Stimulated activated CD8-positive, alpha-beta memory T cell treated with anti-CD3 and anti-CD28 coated beads, Interleukin-7, amount 100 ng/mL, for 24 hours (primary cell): ENCODE results near the gene FLVCR1.
"Not testable (repeated sequence)": the region's sequence is repeated elsewhere in the genome, so short reads cannot be mapped to it uniquely, and the experiment has no call there.

Experiments used
- DNase-seq: peaks from one replicate; pipeline ENCODE4 v3.0.0-alpha.2; 2020; ENCODE audit warnings: low read depth

FLVCR1 gene

GRCh38 chr1:212860713-212861581, 2.9 kb downstream of the FLVCR1 start:
- DNase-seq: no peak

DNA sequence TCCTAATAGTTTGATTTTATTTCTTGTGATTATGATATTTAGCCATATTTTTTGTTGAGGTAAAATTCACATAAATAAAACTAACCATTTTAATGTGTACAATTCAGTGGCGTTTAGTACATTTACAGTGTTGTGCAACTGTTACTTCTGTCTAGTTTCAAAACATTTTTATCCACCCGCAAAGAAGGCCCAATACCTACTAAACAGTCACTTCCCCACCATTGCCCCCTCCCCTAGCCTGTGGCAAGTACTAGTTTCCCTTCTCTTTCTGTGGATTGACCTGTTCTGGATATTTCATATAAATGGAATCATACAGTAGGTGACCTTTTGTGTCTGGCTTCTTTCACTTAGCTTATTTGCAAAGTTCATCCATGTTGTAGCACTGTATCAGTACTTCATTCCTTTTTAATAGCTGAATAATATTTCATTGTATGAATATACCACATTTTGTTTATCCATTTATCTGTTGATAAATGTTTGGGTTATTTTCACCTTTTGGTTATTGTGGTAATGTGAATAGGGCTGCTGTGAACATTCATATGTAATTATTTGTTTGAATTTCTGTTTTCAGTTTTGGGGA, 4.1 kb downstream of the FLVCR1 start:
- DNase-seq: no peak

DNA sequence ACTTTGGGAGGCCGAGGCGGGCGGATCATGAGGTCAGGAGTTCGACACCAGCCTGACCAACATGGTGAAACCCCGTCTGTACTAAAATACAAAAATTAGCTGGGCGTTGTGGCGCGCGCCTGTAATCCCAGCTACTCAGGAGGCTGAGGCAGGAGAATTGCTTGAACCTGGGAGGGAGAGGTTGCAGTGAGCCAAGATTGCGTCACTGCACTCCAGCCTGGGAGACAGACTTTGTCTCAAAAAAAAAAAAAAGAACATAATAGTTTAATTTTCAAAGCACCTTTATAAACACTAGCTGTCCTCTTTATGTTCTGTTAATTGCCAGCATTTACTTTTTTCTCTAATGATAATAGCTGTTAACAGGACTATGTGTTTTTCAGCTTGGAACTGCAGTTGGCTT, 5.3 kb downstream of the FLVCR1 start:
- not testable (repeated sequence) for DNase-seq

DNA sequence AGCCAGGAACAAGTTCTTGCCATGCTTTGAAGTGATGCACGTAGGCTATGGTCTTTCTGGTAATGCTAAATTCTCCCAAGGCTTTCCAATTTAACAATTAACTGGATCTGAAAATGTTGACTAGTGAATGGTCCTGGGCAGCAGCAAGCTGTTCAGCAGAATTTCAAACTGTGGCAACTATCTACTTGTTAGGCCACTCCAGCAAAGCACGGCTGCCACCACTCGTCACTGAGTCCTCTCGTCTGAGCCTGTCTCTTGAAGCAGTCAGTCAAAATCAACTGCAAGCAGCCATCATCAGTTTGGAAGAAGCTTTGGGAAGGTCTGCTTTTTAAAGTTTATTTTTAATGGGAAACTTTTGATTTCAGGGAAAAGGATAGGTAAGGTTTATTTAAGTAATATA, 6.1 kb downstream of the FLVCR1 start:
- no peak for DNase-seq

DNA sequence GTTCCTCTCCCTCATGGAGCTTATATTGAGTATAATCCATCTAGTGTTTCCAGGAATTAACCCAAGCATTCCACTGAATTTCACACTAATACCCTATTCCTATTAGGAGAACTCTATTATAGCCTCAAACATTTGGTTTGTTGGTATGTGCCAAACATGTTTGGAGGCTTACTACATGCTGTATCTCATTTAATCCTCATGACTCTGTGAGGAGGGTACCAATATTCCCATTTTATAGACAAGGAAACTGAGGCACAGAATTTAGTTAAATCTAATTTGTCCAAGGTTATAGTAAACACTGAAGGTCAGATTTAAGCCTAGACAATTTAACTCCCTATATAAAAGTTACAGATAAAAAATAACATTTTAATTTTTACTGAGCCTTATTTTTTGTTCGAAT, 9.1 kb downstream of the FLVCR1 start:
- DNase-seq: no peak

DNA sequence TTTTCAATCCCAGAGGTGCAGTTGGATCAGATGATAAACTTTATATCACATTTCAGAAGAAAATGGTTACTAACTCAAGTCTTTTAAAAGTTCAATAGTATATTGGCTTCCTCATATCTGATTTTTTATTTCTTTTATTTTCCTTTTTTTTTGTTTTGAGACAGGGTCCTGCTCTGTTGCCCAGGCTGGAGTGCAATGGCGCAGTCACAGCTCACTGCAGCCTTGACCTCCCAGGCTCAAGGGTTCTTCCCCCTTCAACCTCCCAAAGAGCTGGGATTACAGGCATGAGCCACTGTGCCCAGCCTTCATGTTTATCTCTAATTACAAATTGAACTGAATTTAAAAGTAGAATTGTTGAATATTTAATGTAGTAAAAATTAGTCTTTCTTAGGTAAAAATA, 13.9 kb downstream of the FLVCR1 start:
- no peak for DNase-seq

GRCh38 chr1:212873518-212873917, 15.4 kb downstream of the FLVCR1 start:
- DNase-seq: no peak

GRCh38 chr1:212878418-212878817, 20.3 kb downstream of the FLVCR1 start:
- DNase-seq: no peak

DNA sequence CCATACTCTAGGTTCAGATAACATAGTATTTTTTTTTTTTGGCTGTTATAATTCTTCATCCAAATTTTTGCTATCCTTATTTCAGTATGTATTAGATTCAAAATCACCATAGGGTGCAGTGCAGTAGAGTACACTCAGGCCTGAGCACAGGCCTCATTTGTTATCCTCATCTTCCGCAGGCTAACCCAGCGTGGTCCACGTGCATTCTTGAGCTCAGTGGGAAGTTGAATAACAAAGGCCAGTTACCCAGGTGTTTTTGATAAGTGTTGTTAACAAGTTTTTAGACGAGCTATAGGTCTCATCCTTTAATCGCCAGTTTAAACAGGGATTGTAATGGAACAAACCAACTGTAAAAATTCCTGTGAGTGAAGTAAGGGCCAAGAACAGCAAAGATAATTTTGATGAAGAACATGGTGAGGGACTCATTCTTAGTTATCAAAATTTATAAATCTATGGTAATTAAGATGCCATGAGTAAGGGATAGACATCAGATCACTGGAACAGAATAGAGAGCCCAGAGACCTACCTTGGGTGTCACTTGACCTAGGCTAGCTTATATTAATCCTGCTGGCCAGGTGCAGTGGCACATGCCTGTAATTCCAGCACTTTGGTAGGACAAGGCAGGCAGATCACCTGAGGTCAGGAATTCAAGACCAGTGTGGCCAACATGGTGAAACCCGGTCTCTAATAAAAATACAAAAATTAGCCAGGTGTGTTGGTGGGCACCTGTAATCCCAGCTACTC, 22.0 kb downstream of the FLVCR1 start:
- DNase-seq: no peak

- DNase-seq: no peak
Measured at GRCh38 chr1:212884592-212884991, 26.5 kb downstream of the FLVCR1 start.

DNA sequence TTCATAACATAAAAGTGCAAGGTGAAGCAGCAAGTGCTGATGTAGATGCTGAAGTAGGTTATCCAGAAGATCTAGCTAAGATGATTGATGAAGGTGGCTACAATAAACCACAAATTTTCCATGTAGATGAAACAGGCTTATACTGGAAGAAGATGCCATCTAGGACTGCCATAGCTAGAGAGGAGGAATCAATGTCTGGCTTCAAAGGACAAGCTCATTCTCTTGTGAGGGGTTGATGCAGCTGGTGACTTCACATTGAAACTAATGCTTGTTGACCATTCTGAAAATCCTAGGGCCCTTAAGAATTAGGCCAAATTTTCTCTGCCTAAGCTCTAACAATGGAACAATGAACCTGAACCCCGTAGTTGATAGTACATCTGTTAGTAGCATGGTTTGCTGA, 34.0 kb downstream of the FLVCR1 start:
- no peak for DNase-seq

DNA sequence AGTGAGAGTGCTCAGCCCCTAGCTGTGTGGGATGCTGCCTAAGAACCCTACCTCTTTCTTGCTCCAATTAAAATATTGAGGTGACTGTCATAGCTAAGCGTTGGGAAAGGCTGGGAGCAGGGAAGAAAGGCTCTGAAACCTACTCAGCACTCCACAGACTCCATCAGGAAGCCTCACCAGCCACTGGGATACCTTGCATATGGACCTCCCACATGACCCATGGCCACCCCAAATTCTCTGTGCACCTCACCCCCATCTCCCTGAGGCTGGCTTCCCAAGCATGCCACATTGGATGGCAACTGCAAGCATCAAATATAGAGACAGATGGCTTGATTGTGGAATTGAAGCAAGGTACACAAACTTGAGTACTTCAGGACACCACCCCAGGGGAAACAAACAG, 41.8 kb downstream of the FLVCR1 start:
- no peak for DNase-seq

DNA sequence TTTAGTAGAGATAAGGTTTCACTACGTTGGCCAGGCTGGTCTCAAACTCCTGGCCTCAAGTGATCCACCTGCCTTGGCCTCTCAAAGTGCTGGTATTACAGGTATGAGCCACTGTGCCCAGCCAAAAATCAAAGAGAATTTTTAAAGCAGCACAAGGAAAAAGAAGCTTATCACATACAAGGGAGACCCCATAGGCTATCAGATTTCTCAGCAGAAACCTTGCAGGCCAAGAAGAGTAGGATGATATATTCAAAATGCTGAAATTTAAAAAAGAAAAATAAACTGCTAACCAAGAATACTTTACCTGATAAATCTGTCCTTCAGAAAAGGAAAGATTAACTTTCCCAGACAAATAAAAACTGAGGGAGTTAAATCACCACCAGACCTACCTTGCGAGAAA, 43.2 kb downstream of the FLVCR1 start:
- DNase-seq: no peak

DNA sequence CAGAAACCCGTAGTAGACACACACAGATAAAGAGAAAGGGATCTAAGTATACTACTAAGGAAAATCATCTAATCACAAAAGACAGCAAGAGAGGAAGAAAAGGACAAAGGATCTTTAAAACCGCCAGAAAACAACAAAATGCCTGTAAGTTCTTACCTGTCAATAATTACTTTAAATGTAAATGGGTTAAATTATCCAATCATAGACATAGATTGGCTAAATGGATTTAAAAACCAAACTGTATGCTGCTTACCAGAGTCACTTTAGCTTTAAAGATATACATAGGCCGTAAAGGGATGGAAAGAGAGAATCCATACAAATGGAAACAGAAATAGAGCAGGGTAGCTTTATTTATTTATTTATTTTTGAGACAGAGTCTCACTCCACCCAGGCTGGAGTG, 44.0 kb downstream of the FLVCR1 start:
- DNase-seq: no peak

GRCh38 chr1:212903664-212904063, 45.6 kb downstream of the FLVCR1 start:
- DNase-seq: no peak

GRCh38 chr1:212908071-212908470, 50.0 kb downstream of the FLVCR1 start:
- DNase-seq: not testable (repeated sequence)

- no peak for DNase-seq
Measured at GRCh38 chr1:212908971-212909370, 50.9 kb downstream of the FLVCR1 start.

GRCh38 chr1:212909652-212910063, 51.6 kb downstream of the FLVCR1 start:
- no peak for DNase-seq

DNA sequence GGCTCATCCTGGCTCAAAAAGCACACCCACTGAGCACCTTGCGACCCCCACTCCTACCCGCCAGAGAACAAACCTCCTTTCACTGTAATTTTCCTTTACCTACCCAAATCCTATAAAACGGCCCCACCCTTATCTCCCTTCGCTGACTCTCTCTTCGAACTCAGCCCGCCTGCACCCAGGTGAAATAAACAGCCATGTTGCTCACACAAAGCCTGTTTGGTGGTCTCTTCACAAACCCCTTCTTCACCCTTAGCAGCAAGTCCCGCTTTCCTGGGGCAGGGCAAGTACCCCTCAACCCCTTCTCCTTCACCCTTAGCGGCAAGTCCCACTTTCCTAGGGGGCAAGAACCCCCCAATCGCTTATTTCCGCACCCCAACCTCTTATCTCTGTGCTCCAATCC, 52.1 kb downstream of the FLVCR1 start:
- DNase-seq: not testable (repeated sequence)

DNA sequence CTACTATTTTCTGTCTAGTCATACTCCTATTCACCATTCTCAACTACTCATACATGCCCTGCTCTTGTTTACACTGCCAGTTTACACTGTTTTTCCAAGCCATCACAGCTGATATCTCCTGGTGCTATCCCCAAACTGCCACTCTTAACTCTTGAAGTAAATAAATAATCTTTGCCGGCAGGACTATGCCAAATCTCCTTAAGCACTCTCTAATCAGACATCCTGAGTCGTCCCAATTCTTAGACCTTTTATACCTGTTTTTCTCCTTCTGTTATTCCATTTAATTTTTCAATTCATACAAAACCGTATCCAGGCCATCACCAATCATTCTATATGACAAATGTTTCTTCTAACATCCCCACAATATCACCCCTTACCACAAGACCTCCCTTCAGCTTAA, 55.6 kb downstream of the FLVCR1 start:
- not testable (repeated sequence) for DNase-seq

DNA sequence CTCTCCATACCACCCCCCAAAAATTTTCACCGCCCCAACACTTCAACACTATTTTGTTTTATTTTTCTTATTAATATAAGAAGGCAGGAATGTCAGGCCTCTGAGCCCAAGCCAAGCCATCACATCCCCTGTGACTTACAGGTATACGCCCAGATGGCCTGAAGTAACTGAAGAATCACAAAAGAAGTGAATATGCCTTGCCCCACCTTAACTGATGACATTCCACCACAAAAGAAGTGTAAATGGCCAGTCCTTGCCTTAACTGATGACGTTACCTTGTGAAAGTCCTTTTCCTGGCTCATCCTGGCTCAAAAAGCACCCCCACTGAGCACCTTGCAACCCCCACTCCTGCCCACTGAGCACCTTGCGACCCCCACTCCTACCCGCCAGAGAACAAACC, 56.0 kb downstream of the FLVCR1 start:
- DNase-seq: not testable (repeated sequence)

DNA sequence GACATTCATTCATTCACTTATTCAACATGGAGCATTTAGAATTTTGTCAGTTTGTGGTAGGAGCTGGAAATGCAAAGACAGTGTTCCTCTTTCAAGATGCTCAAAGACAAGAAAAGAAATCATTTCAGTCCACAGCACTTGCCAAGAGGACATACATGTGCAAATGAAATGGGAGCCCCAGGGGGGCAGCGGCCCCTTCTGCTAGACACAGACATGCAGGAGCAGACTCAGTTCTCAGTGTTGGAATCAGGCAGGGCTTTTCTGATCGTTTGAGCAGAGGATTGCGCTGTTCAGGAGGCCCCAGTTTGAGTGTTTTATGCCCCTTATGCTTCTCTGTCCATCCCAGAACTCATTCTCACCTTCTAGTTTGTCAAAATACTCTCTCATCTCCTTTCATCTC, 56.7 kb downstream of the FLVCR1 start:
- no peak for DNase-seq
